ENCODE measurements around the gene FIG4.

GRCh38 chr6:109807881-109808280, 116.8 kb downstream of the FIG4 start:
- no peak for TF ChIP-seq EZH2 (IDR thresholded peaks at IDR 0.05; ENCODE audit: borderline replicate concordance)
- TF ChIP-seq CTCF (IDR thresholded peaks at IDR 0.05; ENCODE audit: poor library complexity), result no peak
- TF ChIP-seq EZH2phosphoT487 (IDR thresholded peaks at IDR 0.05; ENCODE audit: low read depth, severe bottlenecking, unreplicated experiment), result no peak
